Measurements from ENCODE around the gene PEF1.
A peak's percentile ranks its signal among the peaks of the same experiment; 100 is the strongest.

- TF ChIP-seq POLR2A (IDR thresholded peaks at IDR 0.05) (no peak), CTCF (IDR thresholded peaks at IDR 0.05) (peak in 1 of 2 donors; percentile 67), POLR2AphosphoS5 (IDR thresholded peaks at IDR 0.05) (no peak)
Observed at GRCh38 chr1:31587720-31588423, 56.8 kb downstream of the PEF1 start.

Measured in suprapubic skin (tissue), 4 donors.